Measurements from ENCODE around the gene STK17B. TPM values are rescaled to one million over a fixed set of nuclear protein-coding genes. Genes with fewer than 3 reads are reported as not detected.
A peak's percentile ranks its signal among the peaks of the same experiment; 100 is the strongest.

Gene STK17B
- total and polyA plus RNA-seq, 2 of the 13 experiments (the other 11 are each of a cell fraction or from before 2014, with no cell fraction given): 1.6 to 4.5 TPM

GRCh38 chr2:196171248-196171871, at the start of gene STK17B (continued):
- no peak for TF ChIP-seq ZHX2 (IDR thresholded peaks at IDR 0.05; ENCODE audit: low read depth)
- TF ChIP-seq ZHX2 (CRISPR knock-in tag; IDR thresholded peaks at IDR 0.05; ENCODE audit: borderline replicate concordance): no peak
- TF ChIP-seq REST (IDR thresholded peaks at IDR 0.05; ENCODE audit: borderline replicate concordance in 1 of 2, low read depth in 1 of 2, low read length in 2 of 2): peak in 1 of 2 experiments; percentile 46; a peak in 1 of 4 replicates
- no peak for TF ChIP-seq SCMH1 (CRISPR knock-in tag; IDR thresholded peaks at IDR 0.05; ENCODE audit: borderline replicate concordance)
- peak; percentile 38; the same call in 1 of the 2 replicates for TF ChIP-seq ELF1 (CRISPR knock-in tag; IDR thresholded peaks at IDR 0.05)
- peak; percentile 48; the same call in 1 of the 2 replicates for TF ChIP-seq PHF21A (CRISPR knock-in tag; IDR thresholded peaks at IDR 0.05)
- no peak for TF ChIP-seq ELF3 (CRISPR knock-in tag; IDR thresholded peaks at IDR 0.05)
- TF ChIP-seq ATF2 (CRISPR knock-in tag; IDR thresholded peaks at IDR 0.05): no peak
- TF ChIP-seq REPIN1 (CRISPR knock-in tag; IDR thresholded peaks at IDR 0.05; ENCODE audit: borderline replicate concordance, low read depth): peak; percentile 24; the same call in 1 of the 2 replicates
- 0 out of 2 replicates have a peak, but pooled peaks have one; percentile 49 for TF ChIP-seq TFDP2 (CRISPR knock-in tag; IDR thresholded peaks at IDR 0.05)
- no peak for TF ChIP-seq NR2F2 (IDR thresholded peaks at IDR 0.05; ENCODE audit: borderline replicate concordance, low read depth)
- TF ChIP-seq NFE2L2 (IDR thresholded peaks at IDR 0.05; ENCODE audit: low read length): no peak
- no peak for TF ChIP-seq PPARG (CRISPR knock-in tag; conservative IDR thresholded peaks at IDR 0.05)

All from HepG2 (cell line).